GM18907 (cell line): ENCODE measurements around the gene PDE2A.

Experiments
- ATAC-seq: cut with Tn5 transposase; IDR thresholded peaks from one replicate; pipeline ENCODE4 v1.9.1; 2021; ENCODE audit warnings: mild to moderate bottlenecking, moderate library complexity; ENCODE audit not compliant: unreplicated experiment

PDE2A gene

DNA sequence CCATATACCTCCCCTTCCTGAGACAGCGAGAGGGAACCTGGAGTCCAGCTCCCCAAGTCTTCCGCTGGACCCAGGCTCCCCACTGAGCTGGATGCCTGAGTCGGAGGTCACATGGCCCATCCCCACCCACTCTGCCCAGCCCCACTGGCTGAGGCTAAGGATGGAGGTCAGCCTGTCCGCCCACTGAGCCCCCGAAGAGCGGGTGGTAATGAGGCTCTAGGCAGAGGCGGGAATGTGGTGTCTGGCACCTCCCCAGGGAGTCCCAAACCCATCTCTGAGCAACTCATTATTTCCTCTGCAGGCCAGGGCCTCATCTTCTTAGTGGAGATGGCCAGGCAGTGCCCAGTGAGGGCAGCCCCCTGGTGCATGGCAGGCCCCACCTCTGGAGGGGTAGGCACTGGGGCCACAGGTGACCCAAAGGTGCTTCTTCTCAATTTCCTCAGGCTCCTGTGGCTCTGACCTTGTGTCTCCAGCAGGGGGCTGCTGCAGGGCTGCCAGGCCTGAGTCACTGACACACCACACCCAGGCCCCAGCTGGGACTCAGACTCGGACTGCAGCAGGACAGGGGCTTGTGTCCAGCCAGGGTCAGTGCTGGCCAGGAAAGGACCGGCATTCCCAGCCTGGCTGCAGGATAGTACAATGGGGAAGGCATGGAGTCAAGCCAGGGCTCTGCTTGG, 10.2 kb upstream of the PDE2A start:
- no peak for ATAC-seq

DNA sequence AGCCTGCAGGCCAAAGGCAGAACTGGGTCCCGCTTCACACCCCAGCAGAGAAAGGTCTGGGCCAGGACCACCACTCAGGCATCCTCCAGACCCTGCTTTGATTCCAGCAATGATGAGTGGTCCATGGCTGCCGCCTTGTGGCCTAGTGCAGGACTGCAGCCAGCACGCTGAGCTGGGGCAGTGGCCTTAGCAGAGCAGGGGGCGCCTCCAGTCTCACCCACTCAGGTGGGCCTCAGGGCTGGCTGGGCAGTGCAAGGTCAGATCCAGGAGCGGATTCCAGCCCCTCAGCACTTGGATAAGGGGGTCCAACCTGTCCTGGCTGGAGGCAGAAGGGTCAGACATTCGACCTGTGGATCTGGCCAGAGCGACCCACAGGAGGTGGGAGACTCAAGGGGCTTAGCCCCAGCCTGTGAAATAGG, 9.6 kb upstream of the PDE2A start:
- ATAC-seq: no peak

DNA sequence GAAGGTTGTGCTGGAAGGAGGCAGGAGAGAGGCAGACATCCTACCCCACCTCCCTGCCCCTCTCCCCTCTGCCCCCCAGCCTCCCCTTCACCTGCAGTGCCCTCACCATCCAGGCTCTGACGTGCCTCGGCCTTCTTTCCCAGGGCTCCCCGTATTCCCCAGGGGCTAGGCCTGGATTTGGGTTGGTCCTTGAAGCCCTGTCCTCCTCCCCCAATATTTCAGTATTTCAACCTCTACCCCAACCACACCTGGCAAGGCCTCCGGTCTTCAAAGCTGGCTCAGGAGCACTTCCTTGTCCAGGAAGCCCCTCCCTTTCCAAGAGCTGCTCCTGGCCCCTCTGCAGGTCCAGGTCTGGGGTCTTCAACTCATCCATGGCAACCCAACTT, 8.6 kb upstream of the PDE2A start:
- no peak for ATAC-seq

DNA sequence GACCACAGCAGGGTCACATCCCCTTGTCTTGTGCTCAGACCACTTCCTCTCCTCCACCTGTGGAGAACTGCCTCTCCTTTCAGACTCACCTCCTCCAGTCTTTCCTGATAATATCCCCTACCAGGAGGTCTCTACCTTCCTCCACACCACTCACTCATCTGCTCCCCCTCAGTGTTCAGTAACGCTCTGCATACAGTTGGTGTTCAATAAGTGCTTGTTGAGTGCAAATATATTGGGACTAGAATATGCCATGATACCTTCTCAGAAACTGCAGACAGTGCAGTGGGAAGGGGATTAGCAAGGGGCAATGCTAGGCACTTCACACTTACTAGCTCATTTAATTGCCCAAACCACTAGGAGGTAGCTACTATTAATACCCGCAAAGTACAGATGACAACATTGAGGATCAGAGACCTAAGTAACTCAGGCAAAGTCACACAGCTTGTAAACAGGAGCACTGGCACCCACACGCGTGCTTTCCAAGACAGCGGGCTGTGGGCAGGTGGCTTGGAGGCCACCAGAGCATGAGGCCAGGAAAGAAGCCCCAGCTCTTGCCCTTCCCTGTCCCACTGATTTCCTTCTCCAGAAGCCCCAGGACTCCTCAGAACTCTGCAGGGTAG, 8.1 kb upstream of the PDE2A start:
- no peak for ATAC-seq

DNA sequence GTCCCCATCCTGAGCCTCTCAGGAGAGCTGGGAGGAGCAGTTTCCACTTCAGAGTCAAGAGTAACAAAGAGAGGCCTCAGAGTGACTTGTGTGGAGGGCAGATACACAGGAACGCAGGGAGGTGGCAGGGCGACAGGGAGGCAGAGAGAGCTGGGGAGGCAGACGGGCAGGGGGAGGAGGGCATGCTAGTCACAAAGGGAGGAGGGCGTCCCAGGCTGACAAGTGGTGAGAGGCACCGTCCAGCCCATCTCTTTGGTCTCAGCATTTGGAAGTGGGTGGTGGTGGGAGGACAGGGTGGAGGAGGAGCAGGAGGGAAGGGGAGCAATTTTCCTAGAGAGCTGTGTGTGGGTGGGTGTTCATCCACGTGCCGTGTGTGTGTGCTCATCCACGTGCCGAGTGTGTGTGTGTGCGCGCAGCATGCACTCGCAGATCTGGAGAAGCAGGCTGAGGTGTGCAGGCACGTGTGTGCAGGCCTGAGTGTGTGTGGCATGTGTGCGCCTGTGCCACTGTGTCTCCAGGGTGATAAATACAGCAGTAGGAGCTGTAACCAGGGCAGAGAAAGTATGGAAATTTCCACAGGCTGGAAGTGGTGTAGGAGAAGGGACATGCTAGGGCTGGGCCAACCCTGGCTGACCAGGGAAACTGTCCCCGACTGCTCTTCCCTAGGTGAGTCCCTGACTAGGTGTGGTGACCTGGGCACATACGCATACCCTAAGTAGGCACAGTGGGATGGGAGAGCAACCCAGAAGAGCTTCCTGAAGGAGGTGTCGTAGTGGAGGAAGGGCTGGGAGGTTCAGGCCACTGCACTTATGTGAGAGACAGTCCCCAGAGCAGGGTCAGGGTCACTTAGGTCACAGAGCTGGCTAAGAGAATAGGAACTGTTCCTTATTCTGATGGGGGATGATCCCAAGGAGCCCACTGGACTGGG, 7.3 kb upstream of the PDE2A start:
- no peak for ATAC-seq

DNA sequence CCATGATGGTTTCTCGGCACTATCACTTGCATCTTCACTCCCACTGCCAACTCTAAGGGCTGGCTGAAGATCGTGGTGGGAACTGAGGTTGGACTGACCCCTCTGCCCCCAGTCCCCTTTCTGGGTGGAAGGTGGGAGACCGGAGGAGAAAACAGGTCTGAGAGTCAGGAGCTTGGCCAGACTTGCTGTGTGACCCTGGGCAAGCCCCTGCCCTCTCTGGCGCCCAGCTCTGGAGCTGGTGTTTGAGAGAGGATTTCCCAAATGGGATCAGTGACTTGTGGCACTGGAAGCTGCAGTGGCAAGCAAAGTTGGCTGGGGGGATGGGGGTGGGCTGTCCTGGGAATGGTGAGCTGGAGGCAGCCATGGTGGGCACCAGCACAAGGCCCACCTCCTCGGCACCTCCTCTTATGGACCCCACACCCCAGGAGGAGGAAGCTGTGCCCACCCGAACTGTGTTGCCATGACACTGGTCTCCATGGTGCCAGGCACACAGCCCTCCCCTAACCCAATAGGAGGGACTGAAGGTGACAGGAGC, 6.5 kb upstream of the PDE2A start:
- no peak for ATAC-seq

DNA sequence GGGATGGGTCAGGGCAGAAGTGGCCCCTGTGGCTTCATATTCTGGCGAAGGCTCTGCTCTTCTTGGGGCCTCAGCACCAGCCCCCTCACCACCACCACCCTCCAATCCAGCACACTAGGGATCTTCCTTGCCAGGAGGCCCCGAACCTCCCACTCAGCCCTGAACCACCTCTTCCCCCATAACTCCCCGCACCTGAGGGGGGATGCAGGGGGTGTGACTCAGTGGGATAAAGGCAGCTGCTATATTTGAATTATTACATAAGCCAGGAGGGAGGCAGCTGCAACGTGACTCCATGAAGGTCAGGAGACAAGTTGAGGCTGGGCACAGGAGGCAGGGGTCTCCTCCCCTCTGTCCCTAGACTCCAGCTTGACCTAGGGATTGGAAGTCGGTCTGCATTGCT, 5.6 kb upstream of the PDE2A start:
- no peak for ATAC-seq

DNA sequence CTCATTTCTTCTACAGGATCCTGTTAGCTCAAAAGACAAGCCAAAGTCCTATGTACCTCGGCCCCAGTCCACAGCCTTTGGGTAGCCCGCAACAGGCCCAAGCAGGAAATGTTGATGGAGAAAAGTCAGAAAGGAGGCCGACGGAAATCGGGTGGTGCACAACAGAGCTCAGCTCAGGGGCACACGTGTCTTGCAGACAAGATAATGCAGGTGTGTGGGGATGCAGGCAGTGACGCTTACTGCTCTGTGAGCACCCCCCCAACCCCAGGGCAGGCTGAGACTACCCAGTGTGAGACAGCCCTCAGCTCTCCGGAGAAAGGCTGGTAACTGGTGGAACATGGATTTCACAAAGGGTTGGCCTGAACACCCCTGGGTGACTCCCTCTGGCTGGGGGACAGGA, 4.3 kb upstream of the PDE2A start:
- no peak for ATAC-seq

DNA sequence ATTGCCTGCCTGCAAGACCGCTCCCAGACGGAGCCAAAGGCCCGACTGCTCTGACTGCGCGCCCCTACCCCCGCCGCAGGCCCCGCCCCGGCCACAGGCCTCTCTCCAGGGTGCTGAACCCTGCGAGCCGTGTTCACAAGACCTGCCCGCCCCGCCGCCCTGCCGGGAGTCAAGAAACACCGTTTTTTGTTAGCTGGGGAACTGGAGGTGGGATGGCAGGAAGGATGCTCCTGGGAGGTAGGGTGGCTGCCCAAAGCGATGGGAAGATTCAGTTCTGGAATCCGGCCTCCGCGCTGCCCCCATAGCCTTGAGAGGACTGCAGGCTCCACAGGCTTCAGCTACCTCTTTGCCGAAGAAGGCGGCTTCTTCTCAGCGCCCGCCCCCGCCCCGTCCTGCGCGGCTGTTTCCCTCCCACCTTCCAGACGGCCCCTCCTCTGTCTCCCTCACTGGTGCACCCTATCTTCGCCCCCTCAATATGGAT, 2.7 kb upstream of the PDE2A start:
- ATAC-seq: no peak

DNA sequence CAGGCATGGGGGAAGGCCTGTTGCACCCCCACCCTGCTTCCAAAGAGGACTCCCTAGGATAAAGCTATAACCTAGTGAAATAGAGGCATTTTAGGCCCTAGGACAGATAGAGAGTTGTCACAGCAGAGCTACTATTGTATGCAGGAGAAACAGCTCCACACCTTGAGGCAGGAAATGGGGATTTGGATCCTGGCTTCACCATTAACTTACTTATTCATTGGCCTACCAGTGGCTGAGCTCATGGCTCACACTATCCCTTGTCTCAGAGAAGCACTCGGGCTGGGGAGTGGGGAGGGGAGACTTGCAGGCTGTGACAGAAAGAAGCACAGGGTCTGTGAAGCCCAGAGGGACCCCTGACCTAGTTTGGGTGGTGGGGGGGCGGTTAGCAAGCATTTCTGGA, 999 bp upstream of the PDE2A start:
- no peak for ATAC-seq

DNA sequence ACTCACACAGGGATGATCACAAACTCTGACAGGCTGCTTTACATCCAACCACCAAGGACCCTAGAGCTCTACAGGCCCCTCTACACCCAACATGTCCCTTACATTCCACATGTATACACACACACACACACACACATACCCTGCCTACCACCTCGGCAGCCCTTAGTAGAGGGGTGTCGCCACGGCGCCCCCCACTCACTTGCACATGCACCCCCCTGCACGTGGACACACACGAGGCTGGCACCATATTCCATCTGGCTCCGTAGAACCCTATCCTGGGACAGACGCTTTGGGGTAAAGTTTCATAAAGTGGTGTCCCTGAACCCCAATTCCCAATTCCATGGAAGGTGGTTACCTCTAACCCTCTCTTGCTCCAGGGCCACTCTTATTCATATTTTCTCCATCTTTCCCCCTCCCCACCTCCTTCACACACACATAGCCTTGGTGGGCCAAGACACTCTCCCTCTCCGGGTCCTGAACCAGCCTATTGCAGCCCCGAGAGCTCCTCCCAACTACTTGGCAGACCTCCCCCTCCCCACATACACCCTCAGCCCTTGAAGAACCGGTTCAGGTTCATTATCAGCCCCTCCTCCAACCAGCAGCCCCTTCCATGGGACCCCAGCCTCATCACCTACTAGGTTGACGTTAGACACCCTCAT, 809 bp downstream of the PDE2A start:
- ATAC-seq: no peak

DNA sequence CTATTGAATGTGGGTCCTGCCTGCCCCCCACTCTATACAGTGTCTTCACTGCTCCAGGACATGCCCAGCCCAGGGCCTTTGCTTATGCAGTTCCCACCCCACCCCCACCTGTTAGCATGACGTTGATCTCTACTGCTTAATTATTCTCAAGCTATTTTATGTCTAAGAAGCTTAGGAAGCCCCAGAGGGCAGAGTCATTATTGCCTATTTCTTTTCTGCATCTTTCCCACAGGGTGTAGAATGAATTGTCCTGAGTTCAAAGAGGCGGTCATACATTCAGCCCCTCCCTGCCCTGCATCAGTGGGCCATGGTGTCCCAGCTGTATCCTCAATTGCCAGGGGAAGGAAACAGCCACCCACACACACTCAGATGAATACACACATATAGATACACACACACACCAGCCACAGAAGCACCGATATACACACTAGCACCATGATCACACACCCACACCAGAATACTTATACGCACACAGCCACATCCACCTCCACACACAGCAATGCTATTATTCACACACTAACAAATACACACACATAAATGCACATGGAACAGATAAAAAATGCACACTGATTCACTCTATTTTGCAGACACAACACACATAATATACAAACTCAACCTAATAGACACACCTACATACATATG, 1.5 kb downstream of the PDE2A start:
- no peak for ATAC-seq

DNA sequence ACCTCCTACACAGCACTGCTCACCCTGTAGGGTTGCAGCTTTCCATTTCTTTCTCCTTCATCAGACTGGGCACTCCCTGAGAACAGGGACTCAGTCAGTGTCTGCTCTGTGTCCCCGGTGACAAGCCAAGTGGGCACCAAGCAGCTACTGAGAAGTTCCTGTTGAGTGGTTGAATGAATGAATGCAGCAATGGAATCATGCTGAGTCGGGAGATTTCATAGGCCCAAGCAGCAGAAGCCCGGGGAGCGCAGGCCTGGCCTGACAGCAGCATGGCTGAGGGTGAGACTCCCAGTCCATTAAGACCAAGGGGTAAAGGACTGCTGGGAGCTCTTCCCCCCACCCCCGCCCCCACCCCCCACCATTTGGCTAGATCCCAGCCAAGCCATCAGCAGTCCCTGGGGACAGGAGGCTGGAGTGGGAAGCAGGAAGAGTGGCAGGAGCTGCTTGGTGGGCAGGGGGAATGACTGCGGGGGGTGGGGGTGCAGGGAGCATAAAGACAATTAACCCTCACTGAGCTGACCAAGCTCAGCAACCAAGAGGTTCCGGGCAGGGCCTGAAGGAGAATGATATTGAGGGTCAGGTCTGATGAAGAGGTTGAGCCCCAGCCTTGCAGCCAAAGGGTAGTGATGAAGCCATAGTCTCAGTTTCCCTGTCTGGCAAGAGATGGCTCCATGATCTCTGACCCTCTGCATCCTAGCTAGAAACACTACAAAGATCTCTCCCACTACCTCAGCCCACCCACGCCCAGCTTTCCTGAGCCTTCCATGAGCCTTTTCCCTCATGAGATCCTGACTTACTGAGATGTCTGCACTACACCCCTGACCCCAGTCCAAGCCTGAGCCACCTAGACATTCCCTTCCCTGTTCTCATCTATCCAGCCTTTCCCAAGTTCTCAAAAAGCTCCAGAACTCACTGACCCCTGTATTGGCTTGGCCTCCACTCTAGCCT, 2.8 kb downstream of the PDE2A start:
- ATAC-seq: no peak

DNA sequence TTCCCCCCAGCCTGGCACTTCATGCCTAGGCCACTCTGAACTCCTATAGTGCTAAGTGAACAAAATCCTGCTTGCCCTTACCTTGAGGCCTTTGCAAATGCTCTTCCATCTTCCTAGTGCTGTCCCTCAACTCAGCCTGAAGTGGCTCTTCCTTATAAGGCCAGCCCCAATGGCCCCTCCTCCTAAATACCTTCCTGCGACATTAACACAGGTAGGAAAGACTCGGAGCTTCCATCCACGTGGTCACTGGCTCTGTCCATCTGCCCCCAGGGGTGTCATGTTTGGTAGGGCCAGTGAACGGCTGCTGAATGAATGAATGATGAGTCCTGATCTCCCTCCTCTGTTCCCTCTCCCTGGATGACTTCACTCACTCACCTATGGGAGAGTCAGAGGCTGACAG, 4.2 kb downstream of the PDE2A start:
- ATAC-seq: no peak

DNA sequence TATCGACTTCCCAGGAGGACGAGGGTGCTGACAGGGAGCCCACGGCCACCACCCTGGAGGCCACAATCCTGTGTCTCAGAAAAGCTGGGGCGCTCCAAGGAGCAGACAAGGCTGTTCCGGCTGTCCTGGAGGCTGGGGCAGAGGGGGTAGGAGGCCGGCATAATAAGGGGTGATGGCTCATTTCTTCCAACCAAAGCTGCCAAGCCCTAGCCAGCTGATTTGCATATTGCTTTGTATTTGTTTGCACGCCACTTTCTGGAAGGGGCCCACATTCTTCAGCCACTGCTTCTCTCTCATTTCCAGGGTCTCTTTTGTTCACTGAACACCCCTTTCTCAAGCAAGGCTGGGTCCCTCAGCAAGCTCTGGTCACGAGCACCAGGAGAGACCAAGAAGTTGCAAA, 4.7 kb downstream of the PDE2A start:
- no peak for ATAC-seq

DNA sequence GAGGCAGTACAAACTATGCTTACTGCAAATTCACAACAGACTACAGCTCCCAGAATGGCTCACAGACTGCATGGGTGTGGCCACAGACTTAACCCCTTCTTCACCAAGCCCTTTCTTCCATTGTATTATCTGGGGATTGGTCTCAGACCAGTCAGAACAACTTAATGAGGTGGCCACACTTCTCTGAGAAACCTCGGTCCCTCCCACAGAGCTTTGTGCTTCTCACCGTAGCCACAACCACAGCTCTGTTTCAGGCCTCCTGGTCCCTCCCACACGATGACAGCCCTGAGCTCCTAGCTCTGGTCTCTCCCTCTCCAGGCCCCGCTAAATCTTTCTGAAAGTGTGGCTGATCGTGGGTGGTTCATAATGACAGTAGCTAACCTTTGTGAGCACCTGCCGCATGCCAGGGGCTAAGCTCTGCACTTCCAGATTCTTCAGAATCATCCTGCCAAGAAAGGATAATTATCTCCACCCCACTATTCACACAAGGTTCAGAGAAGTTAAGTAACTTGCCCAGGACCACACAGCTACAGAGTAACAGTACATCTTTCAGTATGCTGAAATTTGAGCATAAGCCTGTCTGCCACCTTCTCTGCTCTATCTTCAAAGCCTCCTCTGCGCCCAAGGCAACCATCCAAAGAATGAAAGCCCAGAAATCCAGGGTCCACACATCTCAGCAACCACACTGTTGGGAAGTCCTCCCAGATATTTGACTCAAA, 5.4 kb downstream of the PDE2A start:
- ATAC-seq: peak; percentile 78

DNA sequence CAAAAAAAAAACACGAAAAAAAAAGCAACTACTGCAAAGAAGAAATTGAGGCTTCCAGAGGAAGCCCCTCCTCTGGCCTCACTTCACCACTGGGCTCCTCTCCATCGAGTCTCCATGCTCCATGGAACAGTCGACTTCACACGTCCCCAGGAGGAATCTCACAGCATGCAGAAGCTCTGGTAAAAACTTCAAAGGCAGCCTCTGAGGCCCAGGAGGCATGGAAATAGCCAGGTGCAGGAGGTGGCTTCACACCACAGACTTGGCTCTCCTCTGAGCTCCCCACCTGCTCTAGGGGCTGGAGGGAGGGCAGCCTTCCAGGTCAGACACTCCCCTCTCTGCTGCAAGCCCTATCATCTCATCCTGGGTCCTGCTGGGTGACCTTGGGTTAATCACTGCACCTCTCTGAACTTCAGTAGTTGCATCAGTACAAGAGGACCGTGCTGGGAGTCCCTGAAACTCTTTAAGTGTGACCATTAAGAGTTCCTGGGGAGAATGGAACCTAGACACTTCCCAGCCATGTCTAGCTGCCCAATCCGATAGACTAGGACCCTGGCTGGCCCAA, 8.2 kb downstream of the PDE2A start:
- no peak for ATAC-seq

DNA sequence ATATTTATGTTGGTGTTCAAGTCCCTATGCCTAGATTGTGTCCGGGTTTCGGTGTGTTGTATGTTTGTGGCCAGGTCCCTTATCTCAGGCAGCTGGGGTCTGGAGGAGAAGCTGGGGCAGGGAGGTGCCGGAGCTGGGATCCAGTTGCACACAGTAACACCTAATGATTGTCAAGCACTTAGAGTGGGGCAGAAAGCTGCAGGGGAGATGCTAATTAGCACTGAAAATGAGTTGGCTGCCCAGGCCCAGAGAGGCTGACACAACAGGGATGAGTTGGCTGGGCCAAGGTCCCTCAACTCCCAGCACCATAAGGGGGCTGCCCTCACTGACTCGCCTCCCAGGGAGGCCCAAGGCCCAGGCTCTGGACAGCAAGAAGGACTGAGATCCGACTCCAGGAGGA, 12.2 kb downstream of the PDE2A start:
- no peak for ATAC-seq
